Measurements from ENCODE around the gene FRMPD2.
"Not testable (repeated sequence)": the region's sequence is repeated elsewhere in the genome, so short reads cannot be mapped to it uniquely, and the experiment has no call there.

The FRMPD2 gene

GRCh38 chr10:48231178-48231577, 43.3 kb downstream of the FRMPD2 start:
- DNase-seq = no peak

GRCh38 chr10:48227213-48227612, 47.3 kb downstream of the FRMPD2 start:
- DNase-seq = no peak

- DNase-seq = no peak
These were observed 49.4 kb downstream of the FRMPD2 start for GRCh38 chr10:48224979-48225560.

GRCh38 chr10:48224296-48224695, 50.2 kb downstream of the FRMPD2 start:
- DNase-seq = no peak

GRCh38 chr10:48221814-48222213, 52.7 kb downstream of the FRMPD2 start:
- no peak for DNase-seq

GRCh38 chr10:48221031-48221430, 53.5 kb downstream of the FRMPD2 start:
- not testable (repeated sequence) for DNase-seq

GRCh38 chr10:48219194-48219593, 55.3 kb downstream of the FRMPD2 start:
- DNase-seq = no peak

- no peak for DNase-seq
These were observed 57.8 kb downstream of the FRMPD2 start for GRCh38 chr10:48216744-48217143.

GRCh38 chr10:48216204-48216505, 58.3 kb downstream of the FRMPD2 start:
- no peak for DNase-seq

- peak; percentile 58 for DNase-seq
These were observed 58.9 kb downstream of the FRMPD2 start for GRCh38 chr10:48215486-48216203.

- DNase-seq = no peak
These were observed 59.6 kb downstream of the FRMPD2 start for GRCh38 chr10:48214716-48215485.

- no peak for DNase-seq
These were observed 61.4 kb downstream of the FRMPD2 start for GRCh38 chr10:48213047-48213446.

GRCh38 chr10:48211777-48212176, 62.7 kb downstream of the FRMPD2 start:
- no peak for DNase-seq

- DNase-seq = no peak
These were observed 63.5 kb downstream of the FRMPD2 start for GRCh38 chr10:48210966-48211365.

GRCh38 chr10:48210391-48210790, 64.1 kb downstream of the FRMPD2 start:
- DNase-seq = no peak

GRCh38 chr10:48209241-48209640, 65.3 kb downstream of the FRMPD2 start:
- DNase-seq = no peak

- DNase-seq = no peak
These were observed 66.6 kb downstream of the FRMPD2 start for GRCh38 chr10:48207853-48208252.

GRCh38 chr10:48206482-48207250, 67.8 kb downstream of the FRMPD2 start:
- DNase-seq = no peak

- DNase-seq = no peak
These were observed 68.6 kb downstream of the FRMPD2 start for GRCh38 chr10:48205918-48206317.

- DNase-seq = no peak
These were observed 74.7 kb downstream of the FRMPD2 start for GRCh38 chr10:48199580-48200377.

GRCh38 chr10:48197236-48197899, 77.1 kb downstream of the FRMPD2 start:
- DNase-seq = no peak

GRCh38 chr10:48195803-48196202, 78.7 kb downstream of the FRMPD2 start:
- no peak for DNase-seq

All from hematopoietic multipotent progenitor cell treated with erythropoietin and hydrocortisone succinate and interleukin-3 and kit ligand, for 8 days (in vitro differentiated cells).